Gastroesophageal sphincter (tissue), 4 donors: Measurements from ENCODE around the gene LMO2. TPM values are rescaled to one million over a fixed set of nuclear protein-coding genes. Genes with fewer than 3 reads are reported as not detected.

Experiments
- ATAC-seq: fragments of 150-250 bp; one replicate; pipeline ENCODE4 v1.9.1; 2016; ENCODE audit warnings: mild to moderate bottlenecking, moderate library complexity
- H3K27ac ChIP-seq, 4 donors: fragments of 200-600 bp; sonication (generic) in 3 of 4; 1 replicate in 3 of 4; 2 replicates in 1 of 4; pipeline ENCODE4 v1.5.1; 2016 to 2019
- H3K27me3 ChIP-seq: fragments of 200-600 bp; sonication (generic); one replicate; pipeline ENCODE4 v1.5.1; 2019
- H3K36me3 ChIP-seq, 2 donors: fragments of 200-600 bp; sonication (generic); one replicate each; pipeline ENCODE4 v1.5.1; 2019; ENCODE audit warnings: control low read depth in 1 of 2
- H3K4me1 ChIP-seq, 3 donors: fragments of 200-600 bp; sonication (generic); 1 replicate in 2 of 3; 2 replicates in 1 of 3; pipeline ENCODE4 v1.5.1; 2016 to 2019; ENCODE audit warnings: control low read depth in 2 of 3
- H3K4me3 ChIP-seq, 2 donors: fragments of 200-600 bp; sonication (generic); one replicate each; pipeline ENCODE4 v1.5.1; 2019; ENCODE audit warnings: mild to moderate bottlenecking in 1 of 2, moderate library complexity in 1 of 2
- H3K9me3 ChIP-seq, 3 donors: fragments of 200-600 bp; sonication (generic); one replicate each; pipeline ENCODE4 v1.5.1; 2017 to 2019; ENCODE audit warnings: control low read depth in 2 of 3
- CTCF ChIP-seq, 4 experiments: fragments of 200-600 bp in 2 of 4; fragments of 450-650 bp in 2 of 4; sonication (generic) in 1 of 4; IDR thresholded peaks; one replicate each; pipeline ENCODE4 v1.5.1; 2017 to 2019; ENCODE audit warnings: antibody characterized with exemption in 4 of 4, mild to moderate bottlenecking in 2 of 4, moderate library complexity in 2 of 4
- EP300 ChIP-seq: sonication (generic); formaldehyde crosslinking; IDR thresholded peaks from one replicate; pipeline ENCODE4 v1.6.1; 2017; ENCODE audit warnings: antibody characterized with exemption, mild to moderate bottlenecking
- POLR2A ChIP-seq, 2 donors: fragments of 450-650 bp; IDR thresholded peaks; one replicate each; pipeline ENCODE4 v1.6.1; 2017; ENCODE audit warnings: antibody characterized with exemption in 2 of 2, mild to moderate bottlenecking in 2 of 2, moderate library complexity in 1 of 2
- POLR2AphosphoS5 ChIP-seq: sonication (generic); formaldehyde crosslinking; IDR thresholded peaks from one replicate; pipeline ENCODE4 v1.6.1; 2017; ENCODE audit warnings: antibody characterized with exemption
- WGBS, 2 donors: methylation state at CpG; one replicate each; pipeline ENCODE4 v1.1.5; 2018; ENCODE audit warnings: low coverage in 1 of 2; 5-methylcytosine and 5-hydroxymethylcytosine counted together
- total RNA-seq, 4 donors: library from RNA; depleted of rRNA; stranded (reverse); fragments of >200 nt; gene quantifications; one replicate each; pipeline ENCODE4 v1.1.0, GENCODE V29; 2016

LMO2 gene
- total RNA-seq, 4 donors from 2014 or later, result 7.0 to 24.2 (median 14.8) TPM

DNA sequence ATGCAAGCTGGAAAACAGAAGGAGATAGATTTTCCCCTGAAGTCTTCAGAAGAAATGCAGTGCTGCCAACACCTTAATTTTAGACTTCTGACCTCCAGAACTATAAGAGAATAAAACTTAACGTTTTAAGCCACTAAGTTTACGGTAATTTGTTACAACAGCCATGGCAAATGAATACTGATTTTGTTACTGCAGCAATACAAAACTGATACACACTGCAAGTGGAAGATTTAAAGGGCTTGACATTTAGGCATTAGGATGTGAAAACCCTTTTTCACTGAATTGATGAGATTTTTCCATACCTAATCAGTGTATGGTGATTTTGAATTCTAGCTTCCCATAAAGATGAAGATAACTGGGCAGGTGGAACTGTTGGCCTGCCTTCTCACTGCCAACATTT lies 22.1 kb upstream of the LMO2 start:
- H3K4me1 ChIP-seq, result peaks cover 0 to 5% (median 0%) of the 10 kb centered on the region in 3 donors
- 61 to 68% methylated on average over 2 of the region's 2 CpGs for WGBS, 2 donors
- no peak for ATAC-seq

DNA sequence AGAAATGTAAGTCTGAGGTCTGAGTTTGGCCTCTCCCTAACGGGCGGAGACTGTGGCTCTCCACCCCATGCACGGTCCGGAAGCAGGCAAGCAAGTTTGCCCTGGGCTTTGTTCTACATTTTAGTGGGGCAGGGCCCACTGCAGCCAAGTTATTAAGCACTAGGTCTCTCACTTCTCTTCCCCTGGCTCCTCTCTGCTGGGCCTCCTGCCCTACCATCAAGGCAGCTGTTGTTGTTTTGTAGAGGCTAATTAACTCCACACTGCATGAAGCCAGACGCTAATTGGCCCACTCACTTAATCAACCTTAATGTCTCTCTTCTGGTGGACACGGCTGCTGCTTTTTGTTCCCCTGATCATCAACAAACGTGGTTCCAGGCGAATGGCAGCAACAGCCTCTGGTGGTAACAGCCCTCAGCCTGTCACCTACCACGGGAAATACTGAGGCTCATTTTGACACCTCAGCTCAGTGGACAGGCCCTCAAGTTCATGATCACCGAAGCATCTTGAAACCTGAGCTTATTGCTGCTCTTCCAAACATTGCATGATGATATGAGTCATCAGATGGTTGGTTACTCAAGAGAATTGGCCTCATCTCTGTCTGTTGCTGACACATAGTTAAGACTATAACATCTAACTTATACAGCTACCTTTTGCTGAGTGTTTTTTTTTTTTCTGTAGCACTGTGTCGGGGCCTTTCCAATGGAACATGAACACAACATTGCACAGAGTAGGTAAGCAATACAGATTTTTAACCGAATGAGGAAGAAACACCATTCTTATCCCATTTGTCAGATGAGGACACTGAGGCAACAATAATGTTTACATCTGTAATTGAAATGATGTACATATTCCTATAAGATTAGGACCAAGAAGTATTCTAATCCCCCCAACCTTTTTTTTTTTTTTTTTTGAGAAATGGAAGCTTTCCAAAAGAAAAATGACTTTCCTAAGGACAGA lies 20.8 kb upstream of the LMO2 start:
- ATAC-seq, result peak; percentile 85
- TF ChIP-seq CTCF (IDR thresholded peaks at IDR 0.05) (no peak), EP300 (no peak), POLR2A (IDR thresholded peaks at IDR 0.05) (no peak), POLR2AphosphoS5 (peak; percentile 13)
- H3K4me3 ChIP-seq, result no peak overlapping the region
- peaks cover 0 to 5% (median 0%) of the 10 kb centered on the region in 3 donors for H3K4me1 ChIP-seq
- H3K36me3 ChIP-seq, result no peaks in the 10 kb centered on the region
- H3K9me3 ChIP-seq, result peaks cover 0 to 10% (median 0%) of the 10 kb centered on the region in 3 donors
- H3K27me3 ChIP-seq, result peaks cover 9% of the 10 kb centered on the region
- H3K27ac ChIP-seq, result peak overlapping the region in 2 of 4 donors; percentile 33 to 40
- 47 to 57% methylated on average over 5 to 12 of the region's 12 CpGs for WGBS, 2 donors

More for the DNA sequence above, 22.1 kb upstream of the LMO2 start:
- Histone ChIP-seq H3K9me3 (peaks cover 0 to 10% (median 0%) of the 10 kb centered on the region in 3 donors), H3K4me3 (no peak overlapping the region), H3K27ac (no peak overlapping the region), H3K27me3 (peaks cover 5% of the 10 kb centered on the region), H3K36me3 (no peaks in the 10 kb centered on the region)
- no peak for TF ChIP-seq EP300
- no peak for TF ChIP-seq CTCF (IDR thresholded peaks at IDR 0.05)
- TF ChIP-seq POLR2AphosphoS5, result no peak
- no peak for TF ChIP-seq POLR2A (IDR thresholded peaks at IDR 0.05)

GRCh38 chr11:33910958-33911339 lies 19.1 kb upstream of the LMO2 start:
- Histone ChIP-seq H3K4me3 (no peak overlapping the region), H3K27me3 (peaks cover 9% of the 10 kb centered on the region), H3K36me3 (no peaks in the 10 kb centered on the region), H3K27ac (no peak overlapping the region), H3K4me1 (peaks cover 0 to 5% (median 0%) of the 10 kb centered on the region in 3 donors), H3K9me3 (peaks cover 0 to 10% (median 0%) of the 10 kb centered on the region in 3 donors)
- no peak for TF ChIP-seq CTCF (IDR thresholded peaks at IDR 0.05)
- no peak for ATAC-seq

DNA sequence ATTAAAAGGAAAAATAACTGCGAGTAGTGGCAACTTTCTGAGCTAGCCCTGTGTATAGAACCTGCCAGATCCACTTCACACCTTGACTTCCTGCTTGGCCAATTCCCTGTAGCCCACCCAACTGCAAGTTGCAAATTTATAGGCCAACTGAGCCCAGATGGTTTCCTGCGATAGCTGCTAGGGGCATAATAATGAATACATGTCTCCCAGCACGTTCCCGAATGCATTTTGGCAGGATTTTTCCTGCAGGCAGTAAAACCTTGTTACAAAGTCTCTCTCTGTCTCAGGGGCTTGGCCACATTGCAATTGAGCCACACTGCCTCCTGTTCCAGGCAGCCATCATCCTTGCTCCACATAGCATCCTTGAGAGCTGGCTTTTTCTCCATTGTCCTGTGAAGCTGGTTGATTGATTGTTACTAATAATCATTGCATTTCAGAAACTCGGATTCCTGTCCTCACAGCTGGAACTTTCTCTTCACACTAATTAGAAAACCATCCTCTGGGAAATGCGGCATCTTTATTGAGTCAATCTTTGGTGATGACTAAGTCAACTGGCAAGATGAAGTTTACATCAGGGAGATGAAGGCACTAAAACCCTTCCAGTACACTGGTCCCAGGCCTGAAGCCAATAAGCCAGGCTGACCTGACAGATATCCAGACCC lies 18.6 kb upstream of the LMO2 start:
- TF ChIP-seq EP300 (no peak), POLR2A (IDR thresholded peaks at IDR 0.05) (no peak), CTCF (IDR thresholded peaks at IDR 0.05) (no peak), POLR2AphosphoS5 (no peak)
- Histone ChIP-seq H3K4me3 (no peak overlapping the region), H3K27ac (no peak overlapping the region), H3K27me3 (peaks cover 9% of the 10 kb centered on the region), H3K4me1 (peaks cover 0 to 5% (median 0%) of the 10 kb centered on the region in 3 donors), H3K36me3 (no peaks in the 10 kb centered on the region), H3K9me3 (peaks cover 0 to 10% (median 0%) of the 10 kb centered on the region in 3 donors)
- WGBS, 2 donors, result 43 to 54% methylated on average over 5 of the region's 6 CpGs
- ATAC-seq, result no peak
